GM20431 (cell line): ENCODE data around the gene PLEKHG3.
"Not testable (repeated sequence)": the region's sequence is repeated elsewhere in the genome, so short reads cannot be mapped to it uniquely, and the experiment has no call there.

ENCODE experiments used
- in situ Hi-C: fragments of 300-500 bp; cut with MseI, MboI; formaldehyde crosslinking; loops from one replicate; pipeline ENCODE4 v1.15.0; 2020; ENCODE audit warnings: low sequenced_read_pairs; ENCODE audit not compliant: unreplicated experiment

PLEKHG3 gene

GRCh38 chr14:64704143-64704742, at the start of gene PLEKHG3:
PLEKHG3 (plus strand) TSS chr14:64704424; CDS start chr14:64727632, 23,208 bp downstream.
- in situ Hi-C loops, result no loop called here

- in situ Hi-C loops, result no loop called here
Measured at GRCh38 chr14:64654901-64655300, 49.3 kb upstream of the PLEKHG3 start.

- in situ Hi-C loops, result no loop called here
Measured at GRCh38 chr14:64656986-64657385, 47.2 kb upstream of the PLEKHG3 start.

DNA sequence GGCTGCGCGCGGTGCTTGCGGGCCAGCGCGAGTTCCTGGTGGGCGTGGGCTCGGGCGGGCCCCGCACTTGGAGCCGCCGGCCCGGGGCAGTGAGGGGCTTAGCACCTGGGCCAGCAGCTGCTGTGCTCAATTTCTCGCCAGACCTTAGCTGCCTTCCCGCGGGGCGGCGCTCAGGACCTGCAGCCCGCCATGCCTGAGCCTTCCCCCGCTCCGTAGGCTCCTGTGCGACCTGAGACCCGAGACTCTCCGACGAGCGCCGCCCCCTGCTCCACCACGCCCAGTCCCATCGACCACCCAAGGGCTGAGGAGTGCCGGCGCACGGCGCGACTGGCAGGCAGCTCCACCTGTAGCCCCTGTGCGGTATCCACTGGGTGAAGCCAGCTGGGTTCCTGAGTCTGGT, 46.0 kb upstream of the PLEKHG3 start:
- in situ Hi-C loops, result no loop called here

GRCh38 chr14:64658700-64659264, 45.4 kb upstream of the PLEKHG3 start:
- in situ Hi-C loops, result not testable (repeated sequence)

DNA sequence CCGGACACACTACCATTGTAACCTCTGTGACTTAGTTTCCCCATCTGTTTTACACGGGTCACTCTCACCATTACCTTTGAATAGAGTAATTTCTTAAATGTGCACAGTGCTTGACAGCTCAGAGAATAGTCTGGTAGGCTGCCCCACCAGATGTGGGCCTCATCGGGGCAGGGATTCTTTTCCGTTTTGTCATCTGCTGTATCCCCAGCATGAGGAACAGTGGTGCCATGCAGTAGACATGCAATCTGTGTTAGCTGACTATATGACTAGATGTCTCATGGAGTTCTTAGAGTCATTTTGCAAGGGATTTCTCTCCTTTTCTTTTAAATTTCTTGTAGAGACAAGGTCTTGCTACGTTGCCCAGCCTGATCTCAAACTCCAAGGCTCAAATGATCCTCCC, 44.9 kb upstream of the PLEKHG3 start:
- in situ Hi-C loops, result no loop called here

DNA sequence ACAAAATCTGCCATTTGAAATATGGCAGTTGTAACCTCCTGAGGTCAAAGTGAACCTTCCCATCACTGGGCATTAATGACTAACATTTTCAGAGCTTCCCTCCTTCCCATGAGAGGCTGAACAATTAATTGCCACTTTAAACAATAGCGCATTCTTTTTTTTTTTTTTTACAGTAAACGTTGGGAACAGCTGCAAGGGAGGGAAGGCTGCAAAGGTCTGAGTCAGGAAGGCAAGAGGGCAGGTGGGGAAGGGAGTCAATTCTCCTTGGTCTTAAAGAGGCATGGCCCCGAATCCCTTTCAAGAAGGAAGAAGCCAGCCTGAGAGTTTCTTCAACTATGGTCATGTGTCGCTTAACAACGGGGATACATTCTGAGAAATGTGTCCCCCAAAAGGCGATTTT, 41.0 kb upstream of the PLEKHG3 start:
- in situ Hi-C loops, result no loop called here

GRCh38 chr14:64671591-64671990, 32.6 kb upstream of the PLEKHG3 start:
- in situ Hi-C loops, result no loop called here

- in situ Hi-C loops, result no loop called here
Measured at GRCh38 chr14:64673316-64673715, 30.9 kb upstream of the PLEKHG3 start.

DNA sequence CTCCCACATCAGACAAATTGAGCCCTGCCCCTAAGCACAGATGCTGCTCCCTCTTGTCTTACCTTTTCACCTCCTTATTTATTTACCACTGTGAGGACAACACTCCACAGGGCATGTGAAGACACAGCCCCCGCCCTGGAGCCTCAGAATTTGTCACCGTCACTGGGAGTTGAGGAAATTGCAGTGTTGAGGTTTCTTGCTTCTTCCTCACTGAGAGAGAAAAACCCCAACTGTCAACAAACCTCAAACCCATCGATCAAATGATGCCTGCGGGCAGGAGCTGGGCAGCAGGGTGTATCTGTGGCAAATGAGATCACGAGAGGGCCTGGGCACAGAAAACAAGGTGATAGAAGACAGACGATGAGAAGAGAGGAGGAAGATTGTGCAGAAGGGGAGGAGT, 30.5 kb upstream of the PLEKHG3 start:
- in situ Hi-C loops, result no loop called here

- in situ Hi-C loops, result no loop called here
Measured at GRCh38 chr14:64674829-64675228, 29.4 kb upstream of the PLEKHG3 start.

GRCh38 chr14:64675312-64675711, 28.9 kb upstream of the PLEKHG3 start:
- in situ Hi-C loops, result no loop called here

DNA sequence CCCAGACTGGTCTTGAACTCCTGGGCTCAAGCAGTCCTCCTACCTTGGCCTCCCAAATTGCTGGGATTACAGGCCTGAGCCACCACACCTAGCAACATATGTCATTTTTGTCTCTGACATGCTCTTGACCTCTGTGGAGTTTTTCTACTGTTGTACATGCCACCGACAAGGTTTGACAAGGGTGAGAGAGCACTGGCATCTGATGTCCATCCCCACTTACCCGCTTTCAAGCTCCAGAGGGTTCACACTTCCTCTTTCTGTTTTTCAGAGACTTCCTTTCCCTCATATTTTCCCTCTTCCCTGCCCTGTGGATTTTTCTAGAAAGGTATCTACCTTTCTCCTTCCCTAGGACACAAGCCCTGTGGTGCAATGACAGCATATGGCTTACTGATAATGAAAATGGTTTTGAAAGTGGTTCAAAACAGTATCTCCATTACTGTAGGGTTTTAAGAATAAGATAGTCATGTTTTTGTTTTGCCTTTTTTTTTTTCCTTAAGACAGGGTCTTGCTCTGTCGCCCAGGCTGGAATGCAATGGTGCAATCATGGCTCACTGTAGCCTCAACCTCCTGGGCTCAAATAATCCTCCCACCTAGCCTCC, 27.7 kb upstream of the PLEKHG3 start:
- in situ Hi-C loops, result no loop called here

GRCh38 chr14:64680013-64680713, 24.1 kb upstream of the PLEKHG3 start:
- in situ Hi-C loops, result no loop called here

- in situ Hi-C loops, result no loop called here
Measured at GRCh38 chr14:64680714-64681065, 23.5 kb upstream of the PLEKHG3 start.

- in situ Hi-C loops, result no loop called here
Measured at GRCh38 chr14:64681796-64682710, 22.2 kb upstream of the PLEKHG3 start.

GRCh38 chr14:64682843-64683242, 21.4 kb upstream of the PLEKHG3 start:
- in situ Hi-C loops, result no loop called here

- in situ Hi-C loops, result no loop called here
Measured at GRCh38 chr14:64683264-64683663, 21.0 kb upstream of the PLEKHG3 start.

GRCh38 chr14:64684091-64684490, 20.1 kb upstream of the PLEKHG3 start:
- in situ Hi-C loops, result no loop called here
